Activated CD4-positive, CD25-positive, alpha-beta regulatory T cell treated with anti-CD3 and anti-CD28 coated beads, Interleukin-2, amount 50 U/mL, for 16 hours (primary cell): ENCODE measurements around the gene CPB1.

Experiments
- DNase-seq: peaks from one replicate; pipeline ENCODE4 v3.0.0-alpha.2; 2020; ENCODE audit warnings: low read depth, low spot score

CPB1 gene

DNA sequence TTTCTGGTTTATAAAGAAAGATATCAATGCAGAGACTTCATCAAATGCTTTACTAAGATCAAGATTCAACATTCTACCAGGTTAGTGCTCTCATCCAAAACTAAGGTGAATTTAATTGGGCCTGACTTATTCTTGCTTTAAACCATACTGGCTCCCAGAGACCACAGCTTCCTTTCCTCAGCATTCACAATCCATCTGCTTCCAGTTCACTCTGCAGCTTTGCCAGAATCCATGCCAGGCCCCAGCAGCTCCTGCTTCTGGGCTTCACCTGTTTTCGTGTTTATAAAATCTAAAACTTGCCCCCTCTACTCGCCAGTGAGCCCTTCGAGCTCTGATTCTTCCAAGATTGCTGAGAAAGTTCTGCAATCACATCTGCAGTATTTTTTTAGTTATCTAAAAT, 2.3 kb downstream of the CPB1 start:
- DNase-seq, result no peak

DNA sequence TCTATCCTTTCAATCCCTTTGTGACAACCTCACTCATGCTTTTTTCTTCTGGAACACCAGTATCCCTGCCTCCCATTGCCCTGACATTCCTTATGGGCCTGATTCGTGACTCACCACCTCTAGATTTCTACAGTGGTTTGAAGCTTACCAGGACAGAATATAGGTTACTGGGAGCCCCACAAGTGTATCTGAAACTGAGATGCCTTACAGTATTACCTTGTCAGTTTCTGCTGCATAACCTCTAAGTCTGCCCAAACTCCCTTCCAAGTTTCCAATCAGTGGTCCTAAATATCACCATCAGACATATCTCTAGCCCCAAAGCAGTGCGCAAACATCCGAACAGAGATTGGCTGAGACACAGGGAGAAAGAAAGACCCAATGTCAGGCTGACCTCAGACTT, 5.6 kb downstream of the CPB1 start:
- no peak for DNase-seq

DNA sequence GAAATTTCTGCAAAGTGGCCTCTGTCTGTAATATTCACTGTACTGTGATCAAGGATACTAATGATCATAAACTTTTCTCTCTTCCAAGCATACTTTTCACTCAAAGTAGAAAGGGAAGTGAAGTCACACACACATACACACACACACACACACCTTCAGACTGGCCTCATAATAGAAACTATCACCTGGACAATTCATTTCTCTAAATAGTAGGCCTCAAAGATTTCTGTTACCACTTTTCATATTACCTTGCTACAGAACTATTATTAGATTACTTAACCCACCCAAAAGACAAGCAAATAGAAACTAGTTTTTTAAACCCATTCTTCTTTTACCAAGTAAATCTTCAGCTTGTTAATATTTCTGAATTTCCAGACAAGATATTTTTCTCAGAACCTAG, 12.2 kb downstream of the CPB1 start:
- DNase-seq, result no peak

DNA sequence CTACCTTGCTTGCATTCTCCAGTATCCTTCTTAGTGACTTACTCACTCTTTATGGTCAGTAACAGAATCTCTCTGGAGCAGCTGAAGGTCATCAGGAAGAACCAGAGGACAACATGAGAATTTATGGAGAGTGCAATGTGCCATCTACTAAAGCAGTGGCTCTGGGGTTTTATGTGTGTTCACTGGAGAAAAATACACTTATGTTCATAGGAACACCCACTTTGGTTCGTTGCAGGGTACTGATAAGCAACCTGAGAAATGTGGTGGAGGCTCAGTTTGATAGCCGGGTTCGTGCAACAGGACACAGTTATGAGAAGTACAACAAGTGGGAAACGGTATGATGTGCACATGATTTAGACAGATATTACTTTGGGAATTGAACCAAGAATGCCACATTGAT, 12.8 kb downstream of the CPB1 start:
- DNase-seq, result no peak

DNA sequence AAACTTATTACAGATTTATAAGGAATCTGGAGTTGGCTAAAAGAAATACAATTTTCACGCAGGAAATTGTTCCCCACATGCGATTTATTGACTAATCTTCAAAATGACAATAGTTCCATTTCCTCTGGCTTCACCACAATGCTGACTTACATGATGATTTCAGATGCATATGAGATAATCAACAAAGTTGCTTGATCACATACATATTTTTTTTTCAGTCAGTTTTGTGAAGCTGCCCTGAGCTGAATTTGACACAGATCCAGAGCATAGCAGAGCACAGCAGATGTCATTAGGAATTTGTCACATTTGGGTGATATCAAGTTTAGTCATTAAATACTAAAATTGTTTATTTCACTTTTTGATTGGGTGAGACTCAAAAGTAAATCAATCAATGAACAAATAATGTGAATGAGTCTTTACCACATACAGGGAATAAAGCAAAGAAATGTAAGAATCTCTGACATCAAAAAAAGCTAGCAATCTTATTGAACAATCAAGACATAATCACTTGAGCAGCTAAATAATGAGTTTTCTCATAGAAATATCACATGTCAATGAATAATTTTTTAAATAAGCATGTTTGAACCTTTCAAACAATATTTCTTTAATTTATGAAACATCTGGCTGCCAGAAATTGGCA, 18.3 kb downstream of the CPB1 start:
- DNase-seq, result no peak

DNA sequence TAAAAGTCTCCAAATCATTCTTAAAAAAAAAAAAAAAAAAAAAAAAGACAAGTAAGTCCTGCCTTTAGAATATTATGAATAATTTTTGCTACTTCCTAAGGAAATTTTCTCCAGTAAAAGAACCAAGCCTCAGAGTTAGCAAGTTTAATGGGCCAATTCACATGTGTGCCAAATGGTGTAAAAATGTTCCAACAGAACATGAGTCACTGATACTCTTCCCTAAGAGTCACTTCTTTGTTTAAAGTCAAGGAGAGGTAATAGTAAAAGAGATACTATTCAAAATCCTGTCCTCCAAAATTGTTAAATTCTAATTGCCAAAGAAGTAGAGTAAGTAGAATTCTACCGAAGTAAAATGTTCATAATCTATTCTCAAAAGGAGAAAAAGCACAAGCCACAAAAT, 19.7 kb downstream of the CPB1 start:
- DNase-seq, result no peak

DNA sequence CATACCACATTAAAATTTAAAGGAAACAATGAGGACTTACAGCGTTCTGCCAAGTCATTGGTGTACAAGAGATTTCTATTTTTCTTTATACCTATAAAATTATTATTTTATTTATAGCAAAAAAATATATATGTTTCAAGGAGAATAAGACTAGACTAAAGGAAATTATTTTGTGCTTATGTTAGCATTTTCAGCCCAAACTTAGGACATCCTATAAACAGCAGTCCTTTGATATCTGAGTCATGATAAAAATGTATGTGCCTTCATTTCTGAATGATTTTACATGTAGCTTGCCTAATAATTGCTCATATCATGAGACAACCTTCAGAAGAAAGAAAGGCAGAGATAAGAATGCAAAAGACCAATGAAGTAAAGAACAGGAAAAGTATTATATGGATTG, 20.8 kb downstream of the CPB1 start:
- DNase-seq, result no peak

DNA sequence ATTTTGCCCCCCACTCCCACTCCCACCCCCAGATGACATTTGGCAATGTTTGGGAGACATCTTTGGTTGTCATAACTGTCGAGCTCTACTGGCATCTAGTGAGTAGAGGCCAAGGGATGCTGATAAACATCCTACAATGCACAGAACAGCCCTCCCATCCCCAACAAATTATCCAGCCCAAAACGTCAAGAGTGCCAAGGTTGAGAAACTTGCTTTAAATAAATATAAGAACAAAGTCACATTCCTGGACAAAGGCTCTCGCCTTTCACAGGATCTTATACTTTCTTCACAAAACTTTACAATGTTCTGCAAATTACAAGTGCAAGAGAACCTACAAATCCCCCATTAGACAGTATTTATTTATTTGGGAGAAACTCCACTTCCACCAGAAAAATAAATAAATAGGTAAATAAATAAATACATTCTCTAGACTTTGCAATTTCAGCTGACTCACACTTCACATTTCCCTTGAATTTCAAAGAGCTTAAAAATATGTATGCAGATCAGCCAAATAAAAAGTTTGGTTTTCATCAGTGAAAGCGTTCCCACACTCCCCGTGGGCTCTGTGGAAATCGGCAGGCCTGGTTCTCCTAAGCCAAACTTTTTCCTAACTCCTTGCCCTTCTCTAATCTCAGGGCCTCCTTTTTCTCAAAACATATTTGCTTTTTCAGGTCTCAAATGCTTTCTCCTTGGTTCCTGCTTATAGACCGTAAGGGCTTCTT, 24.8 kb downstream of the CPB1 start:
- no peak for DNase-seq

DNA sequence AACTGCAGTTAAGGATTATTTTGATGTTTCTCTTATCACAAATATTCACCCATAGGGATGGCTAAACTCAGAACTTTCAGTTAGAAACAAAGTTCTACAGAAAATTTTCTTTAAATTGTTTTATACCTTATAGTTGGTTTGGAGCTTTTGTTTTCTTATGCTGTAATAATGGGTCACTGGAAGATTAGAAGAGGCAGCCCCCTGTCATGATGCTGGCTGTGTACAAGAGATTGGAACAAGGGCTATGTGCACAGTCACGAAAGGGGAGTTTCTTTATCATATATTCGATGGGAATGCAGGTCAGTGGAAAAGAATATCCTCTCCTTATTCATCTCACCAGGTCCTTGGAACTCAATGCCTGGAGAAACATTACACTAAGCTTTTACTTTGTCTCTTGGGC, 25.5 kb downstream of the CPB1 start:
- no peak for DNase-seq

DNA sequence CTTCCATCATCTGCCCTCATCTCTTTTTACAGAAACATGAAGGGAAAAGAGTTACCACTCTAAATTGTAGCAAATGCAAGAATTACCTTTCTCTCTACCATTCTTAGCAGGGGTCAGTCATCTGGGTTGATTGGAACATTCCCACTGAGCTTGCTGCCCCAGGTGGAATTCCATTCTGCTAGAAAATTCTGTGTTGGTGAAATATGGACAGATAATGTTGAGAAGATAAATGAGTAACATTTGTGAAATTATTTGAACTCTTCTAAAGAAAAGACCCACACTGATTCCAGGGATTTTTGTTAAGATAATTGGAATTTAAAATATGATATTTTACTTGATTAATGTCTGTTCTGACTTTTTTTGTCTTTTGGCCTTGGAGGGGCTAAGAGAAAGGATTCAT, 26.4 kb downstream of the CPB1 start:
- no peak for DNase-seq

DNA sequence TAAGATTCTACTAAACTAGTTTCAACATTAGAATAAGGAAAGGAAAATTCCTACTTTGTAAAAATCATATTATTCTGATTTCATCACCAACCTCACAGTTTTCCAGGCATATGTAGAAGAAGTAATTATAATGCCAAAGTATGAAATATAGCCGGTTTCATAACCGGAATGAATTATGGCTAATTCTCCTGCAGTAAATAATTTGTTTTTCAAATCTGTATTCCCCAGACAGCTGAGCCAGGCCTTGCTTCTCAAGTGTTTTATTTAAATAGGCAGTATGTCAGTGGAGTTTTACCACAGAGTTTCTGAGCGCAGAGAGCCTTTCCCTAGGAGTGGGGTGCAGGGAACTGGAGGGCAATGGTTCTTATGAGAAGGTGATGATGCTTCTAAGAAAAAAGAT, 28.8 kb downstream of the CPB1 start:
- DNase-seq, result no peak

DNA sequence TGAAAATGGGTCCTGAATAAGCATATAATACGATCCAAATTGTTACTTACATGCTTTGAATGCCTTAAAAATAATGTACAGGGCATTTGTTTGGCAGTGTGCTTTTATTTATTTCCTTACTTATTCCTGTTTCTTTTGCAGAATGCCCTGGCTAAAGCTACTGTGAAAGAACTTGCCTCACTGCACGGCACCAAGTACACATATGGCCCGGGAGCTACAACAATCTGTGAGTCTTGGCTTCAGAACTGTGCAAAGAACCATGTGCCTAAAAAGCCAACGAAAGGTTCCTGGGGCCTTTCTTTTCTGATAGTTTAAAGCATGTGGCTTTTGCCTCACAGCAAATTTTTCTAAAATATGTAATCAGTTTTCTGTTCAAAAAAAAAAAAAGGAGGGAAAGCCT, 29.7 kb downstream of the CPB1 start:
- no peak for DNase-seq

DNA sequence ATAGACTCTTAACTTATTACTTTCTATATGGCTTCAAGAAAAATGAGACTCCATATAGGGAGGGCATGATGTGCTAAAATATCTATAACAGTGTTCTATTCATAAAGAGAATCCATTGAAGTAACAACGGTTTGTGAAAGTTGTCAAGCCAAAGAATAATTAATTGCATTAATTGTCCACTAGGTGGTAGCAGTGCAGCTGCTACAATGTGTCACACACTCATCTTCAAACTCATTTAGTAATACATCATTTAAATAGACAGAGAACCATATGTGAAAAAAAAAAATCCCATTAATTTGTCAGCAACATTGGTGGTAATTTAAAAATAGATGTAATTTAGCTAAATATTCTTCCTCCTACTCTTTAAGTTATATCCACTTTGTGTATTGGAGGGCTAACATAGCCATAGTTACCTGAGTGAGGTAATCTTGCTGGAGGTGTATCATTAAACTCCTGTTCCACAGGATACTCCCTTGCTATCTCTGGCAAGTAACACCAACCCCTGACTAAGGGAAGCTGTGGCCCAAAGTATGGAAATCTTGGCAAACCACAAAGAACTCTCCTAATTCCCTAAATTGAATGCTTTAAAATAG, 33.8 kb downstream of the CPB1 start:
- DNase-seq, result no peak

DNA sequence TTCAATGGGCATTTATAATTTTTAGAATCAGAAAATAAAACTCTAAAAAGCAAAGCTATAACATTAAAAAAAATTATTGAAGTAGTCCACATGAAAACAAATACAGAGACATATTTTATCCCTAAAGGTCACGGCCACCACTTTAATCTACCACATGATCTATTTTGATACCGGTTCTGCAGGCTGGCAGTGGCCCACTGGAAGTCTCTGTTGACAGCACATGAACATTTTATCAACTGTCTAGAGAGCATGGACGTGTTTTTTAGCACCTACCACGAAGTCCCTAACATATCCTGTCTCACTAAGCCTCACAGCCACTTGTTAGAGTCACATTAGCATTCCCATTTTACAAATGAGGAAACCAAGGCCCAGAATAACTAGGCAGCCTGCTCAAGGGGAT, 35.7 kb downstream of the CPB1 start:
- no peak for DNase-seq

DNA sequence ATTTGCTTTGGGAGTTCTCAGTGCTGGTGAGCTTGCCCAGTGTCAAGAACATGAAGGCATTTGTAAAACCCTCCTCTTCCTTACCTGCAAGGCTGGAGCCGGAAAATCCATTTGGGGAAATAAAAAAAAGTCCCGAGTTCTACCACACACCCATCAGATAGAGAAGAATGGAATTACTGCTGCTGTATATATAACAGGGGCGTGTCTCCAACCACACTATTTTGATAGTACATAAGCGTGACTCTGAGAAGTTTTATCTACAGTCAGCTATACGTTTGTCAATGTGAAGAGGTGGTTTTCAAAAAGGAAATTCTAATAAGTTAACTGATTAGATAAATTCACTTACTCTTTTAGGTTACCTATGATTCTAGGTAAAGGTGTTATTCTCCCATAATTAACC, 36.2 kb downstream of the CPB1 start:
- DNase-seq, result no peak

DNA sequence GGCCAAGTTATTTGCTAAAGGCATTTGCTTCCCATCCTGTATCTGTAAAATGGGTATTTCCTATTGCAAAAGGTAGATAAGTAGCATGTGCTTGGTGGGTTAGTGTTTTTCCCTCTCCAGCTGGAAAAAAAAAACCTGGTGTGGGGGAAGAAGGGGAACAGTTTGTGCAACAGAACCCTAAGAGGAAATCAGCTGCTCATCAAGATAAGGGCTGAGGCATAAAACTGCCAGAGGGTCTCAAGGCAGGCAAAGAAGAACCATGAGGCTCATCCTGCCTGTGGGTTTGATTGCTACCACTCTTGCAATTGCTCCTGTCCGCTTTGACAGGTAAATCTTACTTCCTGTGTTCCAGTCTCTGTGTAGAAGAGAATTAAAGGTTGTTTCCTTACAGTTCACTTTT, 37.4 kb downstream of the CPB1 start, which contains the start of gene CPA3:
CPA3 (plus strand) TSS at position 248 of the 400 bp plus-strand sequence; CDS start at position 260, 12 bp downstream.
- DNase-seq, result no peak

DNA sequence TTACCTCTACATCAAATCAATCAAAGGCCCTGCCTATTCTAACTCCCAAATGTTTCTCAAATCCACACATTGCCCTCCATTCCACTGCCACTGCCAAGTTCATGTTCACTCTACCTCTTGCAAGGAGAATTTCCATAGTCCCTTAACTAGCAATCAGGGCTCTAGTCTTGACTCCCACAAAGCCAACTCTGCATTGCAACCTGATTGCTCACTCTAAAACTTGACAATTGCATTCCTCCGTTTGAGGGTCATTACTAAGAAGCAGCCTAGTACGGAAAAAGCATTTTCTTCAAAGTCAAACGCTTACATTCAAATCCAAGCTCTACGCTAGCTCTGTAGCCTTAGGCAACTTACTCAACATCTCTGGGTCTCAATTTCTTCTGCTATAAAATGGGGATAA, 38.6 kb downstream of the CPB1 start:
- no peak for DNase-seq

DNA sequence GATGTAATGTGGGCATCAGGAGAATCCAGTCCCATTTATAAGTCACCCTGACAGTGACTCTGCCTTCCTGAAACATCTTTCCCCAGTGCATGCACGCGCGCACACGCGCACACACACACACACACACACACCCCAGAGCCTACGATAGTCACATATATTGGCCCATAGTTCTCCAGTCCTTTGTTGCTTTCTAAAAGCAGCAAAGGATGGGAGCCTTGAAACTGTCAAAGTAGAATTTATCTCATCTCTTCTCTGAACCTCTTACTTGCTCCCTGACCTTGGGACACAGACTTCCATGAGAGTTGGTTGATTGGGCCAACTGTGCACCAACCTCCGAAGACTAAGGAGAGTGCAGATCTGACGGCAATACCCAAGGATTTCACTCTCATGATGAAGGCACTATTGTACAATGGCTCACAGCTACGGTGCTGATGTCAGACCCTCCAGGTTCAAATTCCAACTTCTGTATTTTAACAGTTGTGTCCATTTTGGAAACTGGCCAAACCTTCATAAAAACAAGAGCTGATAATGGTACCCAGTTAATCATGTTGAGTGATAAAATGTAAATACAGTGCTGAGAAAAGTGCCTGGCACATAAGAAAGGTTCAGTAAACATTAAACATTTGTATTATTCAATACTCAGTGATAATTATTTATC, 45.8 kb downstream of the CPB1 start:
- no peak for DNase-seq

DNA sequence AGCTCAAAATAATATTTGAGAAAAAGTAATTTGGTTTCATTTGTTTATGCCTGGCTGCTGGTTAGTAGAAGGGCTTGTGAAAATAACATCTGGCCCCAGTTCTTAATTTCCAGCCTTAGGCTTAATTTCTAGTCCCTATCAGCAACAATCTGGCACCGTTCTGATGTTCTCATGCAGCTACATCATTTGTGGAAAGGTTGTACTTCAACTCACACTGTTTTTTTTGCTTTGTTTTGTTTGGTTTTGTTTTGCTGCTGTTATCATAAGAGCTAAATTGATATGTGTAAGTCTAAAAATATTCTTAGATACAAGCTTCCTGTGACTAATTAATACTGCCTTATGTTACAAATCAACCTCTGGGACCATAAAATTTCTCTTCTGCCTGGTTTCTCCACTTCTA, 46.4 kb downstream of the CPB1 start:
- DNase-seq, result no peak

DNA sequence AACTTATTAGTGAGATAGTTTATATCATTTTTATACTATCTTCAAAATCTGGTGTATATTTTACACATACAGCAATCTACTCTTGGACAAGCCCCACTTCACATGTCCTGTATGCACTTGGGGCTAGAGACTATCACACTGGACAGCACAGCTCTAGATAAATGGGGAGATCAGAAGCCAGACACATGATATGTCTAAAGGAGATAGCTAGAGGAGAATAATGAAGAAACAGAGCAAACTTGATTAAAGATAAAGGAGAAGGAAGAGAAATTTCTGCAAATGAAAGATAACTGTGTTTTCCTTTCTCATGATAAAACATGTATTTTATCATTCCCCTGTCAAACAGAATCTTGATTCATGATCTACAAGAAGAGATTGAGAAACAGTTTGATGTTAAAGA, 50.5 kb downstream of the CPB1 start:
- no peak for DNase-seq

DNA sequence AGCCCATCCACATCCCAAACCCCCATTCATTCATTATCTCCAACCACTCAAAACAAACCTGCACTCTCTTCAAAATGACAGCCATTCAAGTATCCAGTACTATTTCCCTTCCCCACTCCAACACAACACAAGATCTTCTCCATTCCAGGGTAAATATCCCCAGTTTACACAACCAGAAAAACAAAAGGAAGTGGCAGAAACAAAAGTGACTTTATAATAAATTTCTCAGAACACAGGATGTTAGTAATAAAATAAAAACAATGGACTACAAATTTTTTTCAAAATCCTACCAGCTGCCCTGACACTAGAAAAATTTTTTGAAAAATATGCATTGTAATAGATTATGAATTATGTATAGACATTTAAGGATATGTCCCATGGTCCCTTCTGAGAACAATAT, 51.6 kb downstream of the CPB1 start:
- no peak for DNase-seq

DNA sequence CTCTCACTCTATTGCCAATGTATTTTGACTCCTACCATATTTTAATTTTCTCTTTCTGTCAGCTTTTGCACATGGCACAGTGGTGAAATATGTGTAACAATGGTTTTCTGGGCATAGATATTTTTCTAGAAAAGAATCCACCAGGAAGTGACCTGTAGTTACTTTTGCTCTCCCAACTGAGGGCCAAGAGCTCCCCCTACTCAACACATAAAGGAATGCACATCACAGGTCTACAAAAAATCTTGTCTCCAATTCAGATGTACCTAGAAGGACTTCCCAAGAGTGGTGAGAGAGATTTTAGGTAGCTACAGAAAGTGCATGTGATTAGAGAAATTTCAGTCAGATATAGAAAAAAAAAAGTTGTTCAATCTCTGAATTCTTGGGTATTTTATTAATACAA, 53.1 kb downstream of the CPB1 start:
- no peak for DNase-seq

DNA sequence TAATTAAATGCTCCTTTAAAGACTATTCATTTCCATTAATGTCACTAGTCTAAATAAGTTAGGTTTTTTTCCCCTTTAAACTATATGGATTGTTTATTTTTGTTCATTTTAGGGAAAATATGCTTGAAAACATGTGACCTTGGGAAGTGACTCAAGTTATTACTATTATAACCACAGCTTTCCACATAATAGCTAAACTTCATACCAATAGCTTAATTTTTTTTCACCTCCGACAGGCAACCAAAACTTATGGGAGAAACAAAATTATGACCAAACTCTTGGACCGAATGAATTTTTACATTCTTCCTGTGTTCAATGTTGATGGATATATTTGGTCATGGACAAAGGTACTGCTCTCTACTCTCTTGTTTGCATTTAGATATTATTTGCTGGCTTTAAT, 53.7 kb downstream of the CPB1 start:
- no peak for DNase-seq
